H9 (cell line): ENCODE results near the gene TFF2. TPM values are rescaled to one million over a fixed set of nuclear protein-coding genes. Genes with fewer than 3 reads are reported as not detected.

Experiments used
- DNase-seq: peaks from one replicate; pipeline ENCODE4 v3.0.0-alpha.2; 2017
- H2AFZ ChIP-seq: one replicate; pipeline ENCODE4 v1.6.1; 2013; ENCODE audit warnings: mild to moderate bottlenecking, low read length, control low read depth, moderate library complexity
- H2AK5ac ChIP-seq: 2 replicates; pipeline ENCODE4 v1.6.1; 2013; ENCODE audit warnings: low read length, control low read depth, mixed read lengths; ENCODE audit not compliant: insufficient read length
- H2BK120ac ChIP-seq: one replicate; pipeline ENCODE4 v1.6.1; 2013; ENCODE audit warnings: low read depth, mild to moderate bottlenecking, low read length, control low read depth, inconsistent platforms; ENCODE audit not compliant: poor library complexity, severe bottlenecking
- H2BK12ac ChIP-seq: 2 replicates; pipeline ENCODE4 v1.6.1; 2013; ENCODE audit warnings: low read length, control low read depth, mixed read lengths, low read depth; ENCODE audit not compliant: insufficient read length
- H2BK15ac ChIP-seq: 2 replicates; pipeline ENCODE4 v1.6.1; 2013; ENCODE audit warnings: low read depth, low read length, control low read depth
- H2BK20ac ChIP-seq: one replicate; pipeline ENCODE4 v1.6.1; 2013; ENCODE audit warnings: low read depth, mild to moderate bottlenecking, low read length, control low read depth, inconsistent platforms; ENCODE audit not compliant: poor library complexity, severe bottlenecking
- H2BK5ac ChIP-seq: 2 replicates; pipeline ENCODE4 v1.6.1; 2013; ENCODE audit warnings: low read length, control low read depth, mixed read lengths; ENCODE audit not compliant: insufficient read length
- H3K14ac ChIP-seq: 2 replicates; pipeline ENCODE4 v1.6.1; 2013; ENCODE audit warnings: low read length, control low read depth; ENCODE audit not compliant: insufficient read depth
- H3K18ac ChIP-seq: 2 replicates; pipeline ENCODE4 v1.6.1; 2013; ENCODE audit warnings: low read depth, mild to moderate bottlenecking, mixed read lengths, low read length, control low read depth; ENCODE audit not compliant: insufficient read length
- H3K23ac ChIP-seq: 2 replicates; pipeline ENCODE4 v1.6.1; 2013; ENCODE audit warnings: low read length, control low read depth, mixed read lengths, low read depth; ENCODE audit not compliant: insufficient read length
- H3K23me2 ChIP-seq: 2 replicates; pipeline ENCODE4 v1.6.1; 2013; ENCODE audit warnings: low read depth, mild to moderate bottlenecking, mixed read lengths, low read length, control low read depth; ENCODE audit not compliant: insufficient read length, poor library complexity, severe bottlenecking
- H3K27ac ChIP-seq: 2 replicates; pipeline ENCODE4 v1.5.1; 2013; ENCODE audit warnings: low read length, control low read depth, mixed read lengths, low read depth; ENCODE audit not compliant: insufficient read length
- H3K27me3 ChIP-seq: 2 replicates; pipeline ENCODE4 v1.6.1; 2013; ENCODE audit warnings: low read length, control low read depth, inconsistent platforms; ENCODE audit not compliant: insufficient read depth
- H3K4ac ChIP-seq: 2 replicates; pipeline ENCODE4 v1.6.1; 2013; ENCODE audit warnings: low read depth, mild to moderate bottlenecking, control low read depth, inconsistent platforms, low read length, moderate library complexity
- H3K4me1 ChIP-seq: 2 replicates; pipeline ENCODE4 v1.6.1; 2013; ENCODE audit warnings: low read length, control low read depth, inconsistent platforms; ENCODE audit not compliant: insufficient read depth
- H3K4me2 ChIP-seq: 2 replicates; pipeline ENCODE4 v1.6.1; 2013; ENCODE audit warnings: low read length, control low read depth, mixed read lengths; ENCODE audit not compliant: insufficient read length, insufficient read depth
- H3K56ac ChIP-seq: 2 replicates; pipeline ENCODE4 v1.6.1; 2013; ENCODE audit warnings: low read depth, mild to moderate bottlenecking, mixed read lengths, low read length, control low read depth; ENCODE audit not compliant: insufficient read length
- H3K79me1 ChIP-seq: 2 replicates; pipeline ENCODE4 v1.6.1; 2013; ENCODE audit warnings: low read depth, mild to moderate bottlenecking, moderate library complexity, low read length, control low read depth, inconsistent platforms; ENCODE audit not compliant: insufficient read depth, poor library complexity, severe bottlenecking
- H3K79me2 ChIP-seq: 2 replicates; pipeline ENCODE4 v1.6.1; 2013; ENCODE audit warnings: low read length, control low read depth, inconsistent platforms; ENCODE audit not compliant: insufficient read depth
- H3K9ac ChIP-seq: 2 replicates; pipeline ENCODE4 v1.6.1; 2013; ENCODE audit warnings: low read length, control low read depth, mixed read lengths; ENCODE audit not compliant: insufficient read length; ENCODE audit errors: extremely low read depth
- H3K9me3 ChIP-seq: one replicate; pipeline ENCODE4 v1.6.1; 2013; ENCODE audit warnings: low read depth, low read length, inconsistent platforms; ENCODE audit not compliant: control insufficient read depth
- H3T11ph ChIP-seq: one replicate; pipeline ENCODE4 v1.6.1; 2013; ENCODE audit warnings: mild to moderate bottlenecking, low read length, control low read depth, inconsistent platforms
- H4K20me1 ChIP-seq: one replicate; pipeline ENCODE4 v1.6.1; 2013; ENCODE audit not compliant: control insufficient read depth, insufficient read length, insufficient read depth
- H4K5ac ChIP-seq: 2 replicates; pipeline ENCODE4 v1.6.1; 2013; ENCODE audit warnings: low read depth, mild to moderate bottlenecking, mixed read lengths, low read length, control low read depth; ENCODE audit not compliant: insufficient read length
- H4K8ac ChIP-seq: replicated peaks from 2 replicates; pipeline ENCODE4 v1.6.1; 2013; ENCODE audit warnings: low read length, control low read depth, mixed read lengths, low read depth; ENCODE audit not compliant: insufficient read length
- H4K91ac ChIP-seq: 2 replicates; pipeline ENCODE4 v1.6.1; 2013; ENCODE audit warnings: low read depth, mild to moderate bottlenecking, moderate library complexity, mixed read lengths, low read length, control low read depth; ENCODE audit not compliant: insufficient read length
- H3K27ac Mint-ChIP-seq, 3 experiments: 2 replicates in 2 of 3; 3 replicates in 1 of 3; pipeline ENCODE4 v1.8.0; 2020 to 2021; ENCODE audit warnings: mixed read lengths in 3 of 3, mild to moderate bottlenecking in 1 of 3, moderate library complexity in 1 of 3
- H3K27me3 Mint-ChIP-seq: 2 replicates; pipeline ENCODE4 v1.8.0; 2021; ENCODE audit warnings: low read depth, mild to moderate bottlenecking, moderate library complexity, mixed read lengths
- H3K36me3 Mint-ChIP-seq, 3 experiments: 2 replicates in 2 of 3; 3 replicates in 1 of 3; pipeline ENCODE4 v1.8.0; 2020 to 2021; ENCODE audit warnings: low read depth in 3 of 3, mixed read lengths in 3 of 3; ENCODE audit not compliant: insufficient read depth in 1 of 3
- H3K4me1 Mint-ChIP-seq, 2 experiments: 2 replicates each; pipeline ENCODE4 v1.8.0; 2020; ENCODE audit warnings: mixed read lengths in 2 of 2
- H3K4me3 Mint-ChIP-seq, 2 experiments: 2 replicates in 1 of 2; 3 replicates in 1 of 2; pipeline ENCODE4 v1.8.0; 2020 to 2021; ENCODE audit warnings: mild to moderate bottlenecking in 2 of 2, mixed read lengths in 2 of 2, moderate library complexity in 1 of 2
- H3K9me3 Mint-ChIP-seq, 2 experiments: 2 replicates in 1 of 2; 3 replicates in 1 of 2; pipeline ENCODE4 v1.8.0; 2020; ENCODE audit warnings: mild to moderate bottlenecking in 2 of 2, mixed read lengths in 2 of 2, moderate library complexity in 1 of 2
- CTCF ChIP-seq: fragments of 200-600 bp; sonication (generic); conservative IDR thresholded peaks from 3 replicates; pipeline ENCODE4 v1.8.0; 2021; ENCODE audit warnings: antibody characterized with exemption, mild to moderate bottlenecking
- WGBS: extraction: QIAGEN DNeasy Blood & Tissue Kit; methylation state at CpG from one replicate; pipeline ENCODE4 v1.1.7; 2013; ENCODE audit warnings: missing lambda C conversion rate, low lambda C conversion rate, mixed read lengths; ENCODE audit not compliant: insufficient read length; ENCODE audit errors: extremely low coverage; 5-methylcytosine and 5-hydroxymethylcytosine counted together
- total RNA-seq: library from RNA; stranded (reverse); gene quantifications from 2 replicates; pipeline ENCODE4 v1.2.1, GENCODE V29; 2021

TFF2 gene
- total RNA-seq, 1 experiment from 2014 or later = not detected

GRCh38 chr21:42374864-42375499, 24.2 kb upstream of the TFF2 start:
- Histone ChIP-seq H3K23me2 (no peaks in the 10 kb centered on the region), H2BK120ac (no peak overlapping the region), H2BK15ac (no peak overlapping the region), H2AK5ac (no peak overlapping the region), H3K79me1 (no peaks in the 10 kb centered on the region), H3K4me2 (no peak overlapping the region), H3K9ac (no peak overlapping the region), H4K20me1 (no peaks in the 10 kb centered on the region), H3T11ph (no peak overlapping the region), H2BK12ac (no peak overlapping the region), H3K14ac (peak overlapping the region; percentile 29; the same call in 1 of the 2 replicates), H2BK5ac (no peak overlapping the region), H4K91ac (no peak overlapping the region), H4K5ac (no peak overlapping the region), H3K23ac (no peak overlapping the region), H3K4ac (no peak overlapping the region), H2BK20ac (no peak overlapping the region), H4K8ac (no peak overlapping the region), H3K56ac (no peak overlapping the region), H3K18ac (no peak overlapping the region), H3K9me3 (no peaks in the 10 kb centered on the region), H2AFZ (no peak overlapping the region), H3K27me3 (no peaks in the 10 kb centered on the region), H3K4me1 (no peaks in the 10 kb centered on the region), H3K79me2 (no peaks in the 10 kb centered on the region), H3K27ac (no peak overlapping the region)
- DNase-seq = peak; percentile 40
- Mint-ChIP-seq H3K4me1 (peaks cover 6 to 11% of the 10 kb centered on the region in 2 experiments), H3K9me3 (no peaks in the 10 kb centered on the region; a peak in 1 of 5 replicates), H3K27me3 (peaks cover 31% of the 10 kb centered on the region), H3K27ac (no peak overlapping the region), H3K4me3 (no peak overlapping the region; a peak in 1 of 5 replicates), H3K36me3 (no peaks in the 10 kb centered on the region)
- no peak for TF ChIP-seq CTCF
- no CpG with 5 or more reads among the region's 23 CpGs for WGBS
